A549 (cell line): ENCODE results near the gene SLC25A17. TPM values are rescaled to one million over a fixed set of nuclear protein-coding genes. Genes with fewer than 3 reads are reported as not detected.

Experiments used
- ATAC-seq, 2 experiments: fragments of 200-7000 bp in 1 of 2; fragments of >200 bp in 1 of 2; cut with Nextera tagmentation in 1 of 2; cut with Tn5 transposase in 1 of 2; 3 replicates each; pipeline versions ENCODE4 v1.8.0 to v1.9.1; 2018 to 2020; ENCODE audit warnings: mild to moderate bottlenecking in 1 of 2, moderate library complexity in 1 of 2
- CTCF ChIA-PET: fragments of 300-600 bp; sonication (Branson Sonifier 250); formaldehyde crosslinking; extraction: SDS; loops from one replicate; lab custom pipeline; 2021; ENCODE audit warnings: antibody characterized with exemption, inconsistent platforms; lab: Yijun Ruan, JAX
- POLR2A ChIA-PET: fragments of 350-600 bp; formaldehyde crosslinking; extraction: SDS; loops from one replicate; lab custom pipeline; 2021; ENCODE audit warnings: antibody characterized with exemption, inconsistent platforms; lab: Yijun Ruan, JAX
- DNase-seq, 2 experiments: peaks; one replicate each; pipeline versions ENCODE4 v3.0.0 to v3.0.0-alpha.2; 2011 to 2016; ENCODE audit warnings: low read depth in 1 of 2, low spot score in 1 of 2
- FAIRE-seq: peaks from 2 replicates; lab custom pipeline; 2011; peaks lifted over from hg19 to GRCh38; lab: Jason Lieb, UNC
- H3K27ac ChIP-seq, 2 experiments: fragments of >200 bp; sonication (Bioruptor Twin); formaldehyde crosslinking; 3 replicates each; pipeline ENCODE4 v1.5.1; 2016 to 2017
- H3K4me1 ChIP-seq: fragments of >200 bp; sonication (Bioruptor Twin); formaldehyde crosslinking; 3 replicates; pipeline ENCODE4 v1.6.1; 2016
- H3K4me2 ChIP-seq: fragments of >200 bp; sonication (Bioruptor Twin); formaldehyde crosslinking; 3 replicates; pipeline ENCODE4 v1.6.1; 2016
- H3K4me3 ChIP-seq: fragments of >200 bp; sonication (Bioruptor Twin); formaldehyde crosslinking; 3 replicates; pipeline ENCODE4 v1.5.1; 2016
- H3K9me3 ChIP-seq: fragments of >200 bp; sonication (Bioruptor Twin); formaldehyde crosslinking; 3 replicates; pipeline ENCODE4 v1.6.1; 2016
- CBX2 ChIP-seq: fragments of 200-600 bp; sonication (generic); IDR thresholded peaks from 2 replicates; pipeline ENCODE4 v1.6.1; 2016; ENCODE audit warnings: low read depth, mild to moderate bottlenecking, borderline replicate concordance
- CHD2 ChIP-seq: fragments of 150-350 bp; IDR thresholded peaks from 2 replicates; pipeline ENCODE4 v1.6.1; 2014; ENCODE audit warnings: low read length; ENCODE audit not compliant: partially characterized antibody
- CTCF ChIP-seq: fragments of >200 bp; sonication (Bioruptor Twin); formaldehyde crosslinking; IDR thresholded peaks from 3 replicates; pipeline ENCODE4 v1.5.1; 2016
- ESRRA ChIP-seq: fragments of 150-350 bp; IDR thresholded peaks from 2 replicates; pipeline ENCODE4 v1.6.1; 2014; ENCODE audit warnings: mild to moderate bottlenecking, low read length, borderline replicate concordance
- FOSL2 ChIP-seq, 2 experiments: fragments of 450-650 bp in 1 of 2; fragments of >200 bp in 1 of 2; sonication (Bioruptor Twin) in 1 of 2; formaldehyde crosslinking; IDR thresholded peaks; 2 replicates each; pipeline versions ENCODE4 v1.5.0 to v1.6.1; 2016 to 2020; ENCODE audit warnings: mild to moderate bottlenecking in 1 of 2, moderate library complexity in 1 of 2
- HDAC2 ChIP-seq: fragments of 200-600 bp; sonication (generic); IDR thresholded peaks from 2 replicates; pipeline ENCODE4 v1.6.1; 2016
- HES2 ChIP-seq: fragments of >200 bp; sonication (Bioruptor Twin); formaldehyde crosslinking; IDR thresholded peaks from 2 replicates; pipeline ENCODE4 v1.6.1; 2016
- JUN ChIP-seq, 2 experiments: fragments of >200 bp; sonication (Bioruptor Twin); formaldehyde crosslinking; IDR thresholded peaks; 2 replicates in 1 of 2; 3 replicates in 1 of 2; pipeline ENCODE4 v1.6.1; 2016 to 2017
- KDM1A ChIP-seq: fragments of 200-600 bp; sonication (generic); IDR thresholded peaks from 2 replicates; pipeline ENCODE4 v1.6.1; 2016; ENCODE audit warnings: low read depth, mild to moderate bottlenecking
- NR3C1 ChIP-seq: fragments of >200 bp; sonication (Bioruptor Twin); formaldehyde crosslinking; IDR thresholded peaks from 3 replicates; pipeline ENCODE4 v1.6.1; 2017
- PHF8 ChIP-seq: fragments of 200-600 bp; sonication (generic); IDR thresholded peaks from 2 replicates; pipeline ENCODE4 v1.6.1; 2016; ENCODE audit warnings: low read depth, mild to moderate bottlenecking, antibody characterized with exemption, moderate library complexity, borderline replicate concordance
- POLR2A ChIP-seq: IDR thresholded peaks from 2 replicates; pipeline ENCODE4 v1.6.1; 2012; ENCODE audit warnings: mild to moderate bottlenecking, low read length
- REST ChIP-seq: fragments of 200-600 bp; sonication (generic); IDR thresholded peaks from 2 replicates; pipeline ENCODE4 v1.6.1; 2016; ENCODE audit warnings: antibody characterized with exemption, mild to moderate bottlenecking, moderate library complexity
- RFX5 ChIP-seq: fragments of 450-650 bp; IDR thresholded peaks from 2 replicates; pipeline ENCODE4 v1.7.1; 2014; ENCODE audit warnings: antibody characterized with exemption, mild to moderate bottlenecking, moderate library complexity
- RNF2 ChIP-seq: fragments of 200-600 bp; sonication (generic); IDR thresholded peaks from 2 replicates; pipeline ENCODE4 v1.6.1; 2016; ENCODE audit warnings: low read depth, mild to moderate bottlenecking, antibody characterized with exemption, moderate library complexity, borderline replicate concordance
- SMC3 ChIP-seq: fragments of >200 bp; sonication (Bioruptor Twin); formaldehyde crosslinking; IDR thresholded peaks from 3 replicates; pipeline ENCODE4 v1.6.1; 2018; ENCODE audit warnings: inconsistent platforms
- USF2 ChIP-seq: fragments of 450-650 bp; IDR thresholded peaks from 2 replicates; pipeline ENCODE4 v1.6.1; 2014; ENCODE audit warnings: antibody characterized with exemption
- ZC3H11A ChIP-seq: fragments of 450-650 bp; IDR thresholded peaks from 2 replicates; pipeline ENCODE4 v1.6.1; 2014; ENCODE audit warnings: antibody characterized with exemption, mild to moderate bottlenecking
- ZFP36 ChIP-seq: fragments of 450-650 bp; IDR thresholded peaks from 2 replicates; pipeline ENCODE4 v1.6.1; 2014; ENCODE audit warnings: borderline replicate concordance; ENCODE audit not compliant: partially characterized antibody
- WGBS: methylation state at CpG from one replicate; pipeline ENCODE4 v1.1.6; 2017; ENCODE audit errors: missing lambda C conversion rate; 5-methylcytosine and 5-hydroxymethylcytosine counted together
- polyA plus RNA-seq, 4 experiments: library from polyadenylated mRNA; depleted of rRNA in 3 of 4; stranded (reverse); fragments of >200 nt; fragmentation: RNase III in 1 of 4; extraction: RNeasy Plus Mini Kit Qiagen cat#74134 plus additional on column Dnase treatment in 1 of 4; gene quantifications; 2 replicates in 3 of 4; 3 replicates in 1 of 4; pipeline ENCODE4 v1.2.3, GENCODE V29; 2011 to 2017

Gene SLC25A17
- polyA plus RNA-seq, 2 of the 4 experiments (the other 2 are of a cell fraction): 19.9 to 33.7 TPM

GRCh38 chr22:40799008-40799407, 20.1 kb downstream of the SLC25A17 start:
- no peak overlapping the region for H3K4me2 ChIP-seq
- ATAC-seq (no peak), DNase-seq (no peak), FAIRE-seq (no peak)
- H3K4me3 ChIP-seq: no peak overlapping the region
- POLR2A ChIA-PET: no interaction called here
- TF ChIP-seq ZFP36 (no peak), PHF8 (no peak), HES2 (no peak), ZC3H11A (no peak), CBX2 (no peak), SMC3 (no peak), REST (no peak), CHD2 (no peak), POLR2A (no peak), NR3C1 (no peak), RFX5 (no peak), JUN (IDR thresholded peaks at IDR 0.05) (no peak), USF2 (no peak), RNF2 (no peak)
- 95% methylated on average over 3 of the region's 3 CpGs for WGBS
- no peaks in the 10 kb centered on the region for H3K9me3 ChIP-seq
- H3K27ac ChIP-seq: no peak overlapping the region
- CTCF ChIA-PET: interaction anchor here (0.6 to 0.7 kb wide), 3 partner anchors 10 to 241 kb away, joined by 3 to 4 read pairs (median 4); no protein-coding TSS in a partner anchor
- 0 out of 3 replicates have a peak, but pooled peaks cover 5% of the 10 kb centered on the region for H3K4me1 ChIP-seq

GRCh38 chr22:40797427-40797826, 21.7 kb downstream of the SLC25A17 start:
- H3K27ac ChIP-seq: no peak overlapping the region
- WGBS: 95% methylated on average over 1 of the region's 1 CpG
- no peak for DNase-seq
- no peak overlapping the region for H3K4me3 ChIP-seq
- ChIA-PET POLR2A (no interaction called here), CTCF (interaction anchor here (0.6 kb wide), 1 partner anchor 115 kb away, joined by 4 read pairs; no protein-coding TSS in a partner anchor)
- FAIRE-seq: no peak
- H3K9me3 ChIP-seq: no peaks in the 10 kb centered on the region
- no peak overlapping the region for H3K4me2 ChIP-seq
- no peak for TF ChIP-seq FOSL2 (IDR thresholded peaks at IDR 0.05)
- TF ChIP-seq FOSL2 (CRISPR knock-in tag; IDR thresholded peaks at IDR 0.05): peak; percentile 28; the same call in 1 of the 2 replicates
- TF ChIP-seq KDM1A: no peak
- no peak for TF ChIP-seq HDAC2
- TF ChIP-seq CTCF: no peak
- TF ChIP-seq ESRRA: no peak
- no peak for ATAC-seq
- 0 out of 3 replicates have a peak, but pooled peaks cover 5% of the 10 kb centered on the region for H3K4me1 ChIP-seq
